Effector memory CD8-positive, alpha-beta T cell (primary cell): ENCODE data around the gene CD8A.

ENCODE experiments used
- ATAC-seq: fragments of 150-1000 bp; cut with Tn5 transposase; replicated peaks from 2 replicates; pipeline ENCODE4 v1.10.0; 2021; ENCODE audit warnings: mild to moderate bottlenecking, moderate library complexity
- DNase-seq, 3 experiments: peaks; one replicate each; pipeline ENCODE4 v3.0.0; 2021
- H3K27ac Mint-ChIP-seq, 2 donors: one replicate each; pipeline ENCODE4 v1.8.0; 2022; ENCODE audit warnings: mild to moderate bottlenecking in 2 of 2, mixed read lengths in 2 of 2, moderate library complexity in 2 of 2
- H3K27me3 Mint-ChIP-seq, 2 donors: one replicate each; pipeline ENCODE4 v1.8.0; 2022; ENCODE audit warnings: mixed read lengths in 2 of 2
- H3K36me3 Mint-ChIP-seq: one replicate; pipeline ENCODE4 v1.8.0; 2022; ENCODE audit warnings: mild to moderate bottlenecking, moderate library complexity, mixed read lengths; ENCODE audit not compliant: insufficient read depth
- H3K4me1 Mint-ChIP-seq, 2 donors: one replicate each; pipeline ENCODE4 v1.8.0; 2022; ENCODE audit warnings: low read depth in 2 of 2, mixed read lengths in 2 of 2
- H3K4me3 Mint-ChIP-seq, 2 donors: one replicate each; pipeline ENCODE4 v1.8.0; 2022; ENCODE audit warnings: mild to moderate bottlenecking in 2 of 2, mixed read lengths in 2 of 2, moderate library complexity in 2 of 2
- H3K9me3 Mint-ChIP-seq, 2 donors: one replicate each; pipeline ENCODE4 v1.8.0; 2022; ENCODE audit warnings: mixed read lengths in 2 of 2

The CD8A gene

GRCh38 chr2:86783615-86784339 lies 6.9 kb downstream of the CD8A start:
- Mint-ChIP-seq H3K36me3 (peaks cover 54% of the 10 kb centered on the region), H3K27ac (peak overlapping the region; percentile 95 to 100), H3K9me3 (peaks cover 0 to 2% of the 10 kb centered on the region in 2 donors), H3K4me3 (peak overlapping the region; percentile 11 to 83), H3K4me1 (peaks cover 42 to 54% of the 10 kb centered on the region in 2 donors), H3K27me3 (no peaks in the 10 kb centered on the region)
- no peak for DNase-seq
- ATAC-seq, result no peak

DNA sequence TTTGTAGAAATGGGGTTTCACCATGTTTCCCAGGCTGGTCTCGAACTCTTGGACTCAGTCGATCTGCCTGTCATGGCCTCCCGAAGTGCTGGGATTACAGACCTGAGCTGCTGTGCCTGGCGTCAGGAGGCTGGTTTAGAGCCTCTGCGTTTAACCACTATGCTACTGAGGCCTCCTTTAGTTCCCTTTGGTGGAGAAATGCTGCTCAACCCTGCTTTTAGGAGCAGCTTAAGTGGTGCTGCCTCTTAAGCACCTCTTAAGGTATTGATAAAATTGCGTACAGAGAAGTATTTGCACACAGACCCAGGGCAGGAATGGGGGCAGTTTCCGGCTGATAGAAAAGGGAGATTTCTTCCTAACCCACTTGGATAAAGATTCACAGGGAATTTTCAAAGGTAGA lies 8.0 kb downstream of the CD8A start:
- peak overlapping the region; percentile 95 to 100 for H3K27ac Mint-ChIP-seq
- H3K4me1 Mint-ChIP-seq, result peaks cover 37 to 46% of the 10 kb centered on the region in 2 donors
- no peaks in the 10 kb centered on the region for H3K27me3 Mint-ChIP-seq
- DNase-seq, result no peak
- peaks cover 0 to 2% of the 10 kb centered on the region in 2 donors for H3K9me3 Mint-ChIP-seq
- ATAC-seq, result no peak
- no peak overlapping the region for H3K4me3 Mint-ChIP-seq
- H3K36me3 Mint-ChIP-seq, result peaks cover 52% of the 10 kb centered on the region

- H3K27ac Mint-ChIP-seq, result no peak overlapping the region
- no peaks in the 10 kb centered on the region for H3K9me3 Mint-ChIP-seq
- no peaks in the 10 kb centered on the region for H3K27me3 Mint-ChIP-seq
- H3K36me3 Mint-ChIP-seq, result peaks cover 47% of the 10 kb centered on the region
- ATAC-seq, result no peak
- DNase-seq, result no peak
- peaks cover 29 to 35% of the 10 kb centered on the region in 2 donors for H3K4me1 Mint-ChIP-seq
- no peak overlapping the region for H3K4me3 Mint-ChIP-seq
Measured at GRCh38 chr2:86781363-86781762, 9.3 kb downstream of the CD8A start.

DNA sequence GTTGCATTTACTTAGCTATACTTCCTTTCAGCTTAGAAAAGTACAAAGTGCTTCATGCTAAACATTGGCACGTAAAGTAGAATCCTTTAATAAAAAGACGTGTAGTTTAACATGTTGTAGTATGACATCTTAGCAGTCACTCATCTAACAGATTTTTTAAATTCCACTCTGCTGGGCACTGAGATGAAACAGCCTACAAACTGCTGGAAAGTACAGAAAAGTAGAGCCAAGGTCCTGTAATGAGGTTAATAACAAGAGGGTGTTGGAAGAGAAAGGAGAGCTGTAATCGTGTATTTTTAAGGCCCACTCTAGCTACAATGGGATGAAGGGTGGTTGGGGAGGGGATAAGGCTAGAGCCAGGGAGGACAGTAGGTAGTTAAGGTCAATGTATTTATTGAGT lies 10.7 kb downstream of the CD8A start:
- H3K27me3 Mint-ChIP-seq, result no peaks in the 10 kb centered on the region
- H3K4me1 Mint-ChIP-seq, result peaks cover 17 to 24% of the 10 kb centered on the region in 2 donors
- ATAC-seq (no peak), DNase-seq (no peak)
- H3K4me3 Mint-ChIP-seq, result no peak overlapping the region
- H3K36me3 Mint-ChIP-seq, result peaks cover 44% of the 10 kb centered on the region
- no peaks in the 10 kb centered on the region for H3K9me3 Mint-ChIP-seq
- H3K27ac Mint-ChIP-seq, result no peak overlapping the region

DNA sequence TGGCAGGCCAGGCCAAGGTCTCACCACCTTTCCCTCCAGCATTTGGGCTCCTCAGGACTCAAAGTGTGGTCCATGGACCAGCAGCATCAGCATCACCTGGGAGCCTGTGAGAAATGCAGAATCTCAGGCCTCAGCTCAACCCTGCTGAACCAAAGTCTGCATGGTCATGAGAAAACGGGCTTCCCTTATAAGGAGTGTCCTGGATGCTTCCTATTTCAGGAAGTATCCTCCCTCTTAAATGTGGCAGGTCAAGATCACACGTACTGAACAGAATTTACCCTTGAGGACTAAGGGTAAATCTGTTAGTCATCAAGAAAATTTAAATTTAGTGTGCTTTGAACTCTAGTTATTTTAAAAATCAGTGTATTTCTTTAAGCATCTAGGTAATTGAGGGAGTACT lies 11.8 kb downstream of the CD8A start:
- no peaks in the 10 kb centered on the region for H3K27me3 Mint-ChIP-seq
- ATAC-seq, result no peak
- H3K4me1 Mint-ChIP-seq, result peaks cover 8 to 14% of the 10 kb centered on the region in 2 donors
- H3K36me3 Mint-ChIP-seq, result peaks cover 44% of the 10 kb centered on the region
- no peak for DNase-seq
- no peaks in the 10 kb centered on the region for H3K9me3 Mint-ChIP-seq
- no peak overlapping the region for H3K4me3 Mint-ChIP-seq
- no peak overlapping the region for H3K27ac Mint-ChIP-seq

- no peaks in the 10 kb centered on the region for H3K9me3 Mint-ChIP-seq
- ATAC-seq (no peak), DNase-seq (no peak)
- H3K27ac Mint-ChIP-seq, result peak overlapping the region; percentile 46 to 88
- peaks cover 0 to 2% of the 10 kb centered on the region in 2 donors for H3K4me1 Mint-ChIP-seq
- peaks cover 63% of the 10 kb centered on the region for H3K36me3 Mint-ChIP-seq
- H3K27me3 Mint-ChIP-seq, result no peaks in the 10 kb centered on the region
- no peak overlapping the region for H3K4me3 Mint-ChIP-seq
Measured at GRCh38 chr2:86776532-86776931, 14.2 kb downstream of the CD8A start.

GRCh38 chr2:86775338-86775737 lies 15.4 kb downstream of the CD8A start:
- no peak overlapping the region for H3K27ac Mint-ChIP-seq
- peaks cover 0 to 2% of the 10 kb centered on the region in 2 donors for H3K4me1 Mint-ChIP-seq
- no peaks in the 10 kb centered on the region for H3K9me3 Mint-ChIP-seq
- ATAC-seq (no peak), DNase-seq (no peak)
- peaks cover 73% of the 10 kb centered on the region for H3K36me3 Mint-ChIP-seq
- no peak overlapping the region for H3K4me3 Mint-ChIP-seq
- H3K27me3 Mint-ChIP-seq, result no peaks in the 10 kb centered on the region

- H3K4me1 Mint-ChIP-seq, result peaks cover 0 to under 1% of the 10 kb centered on the region in 2 donors
- peak overlapping the region in 1 of 2 donors; percentile 29 for H3K27ac Mint-ChIP-seq
- no peak for DNase-seq
- ATAC-seq, result no peak
- peaks cover 76% of the 10 kb centered on the region for H3K36me3 Mint-ChIP-seq
- H3K4me3 Mint-ChIP-seq, result no peak overlapping the region
- no peaks in the 10 kb centered on the region for H3K27me3 Mint-ChIP-seq
- H3K9me3 Mint-ChIP-seq, result no peaks in the 10 kb centered on the region
Measured at GRCh38 chr2:86774862-86775261, 15.9 kb downstream of the CD8A start.

- Mint-ChIP-seq H3K9me3 (no peaks in the 10 kb centered on the region), H3K4me3 (no peak overlapping the region), H3K27me3 (no peaks in the 10 kb centered on the region), H3K36me3 (peaks cover 81% of the 10 kb centered on the region), H3K4me1 (no peaks in the 10 kb centered on the region), H3K27ac (no peak overlapping the region)
- ATAC-seq (no peak), DNase-seq (no peak)
Measured at GRCh38 chr2:86772611-86773010, 18.1 kb downstream of the CD8A start.

GRCh38 chr2:86770816-86771301 lies 19.9 kb downstream of the CD8A start:
- H3K27me3 Mint-ChIP-seq, result no peaks in the 10 kb centered on the region
- ATAC-seq (no peak), DNase-seq (no peak)
- no peaks in the 10 kb centered on the region for H3K4me1 Mint-ChIP-seq
- peaks cover 85% of the 10 kb centered on the region for H3K36me3 Mint-ChIP-seq
- no peak overlapping the region for H3K4me3 Mint-ChIP-seq
- no peaks in the 10 kb centered on the region for H3K9me3 Mint-ChIP-seq
- H3K27ac Mint-ChIP-seq, result peak overlapping the region in 1 of 2 donors; percentile 44

DNA sequence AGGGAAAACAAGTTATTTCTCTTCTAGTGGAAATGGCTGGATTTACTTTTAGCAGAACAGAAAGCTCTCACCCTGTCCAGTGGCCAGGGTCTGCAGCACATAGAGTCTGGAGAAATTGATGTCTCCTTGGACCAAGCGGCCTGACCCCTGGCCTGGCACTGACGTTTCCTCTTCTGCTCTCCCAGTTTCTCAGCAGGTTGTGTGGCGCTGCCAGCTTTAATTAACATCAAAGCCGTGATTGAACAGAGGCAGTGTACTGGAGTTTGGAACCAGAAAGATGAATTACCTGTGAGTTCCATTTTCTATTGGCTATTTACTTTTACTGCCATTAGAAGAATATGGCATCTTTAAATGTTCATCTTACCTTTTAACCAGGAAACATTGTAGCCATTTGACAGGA lies 20.9 kb downstream of the CD8A start:
- Mint-ChIP-seq H3K4me1 (peaks cover 1 to 2% of the 10 kb centered on the region in 2 donors), H3K9me3 (no peaks in the 10 kb centered on the region), H3K4me3 (no peak overlapping the region), H3K27ac (no peak overlapping the region), H3K36me3 (peaks cover 80% of the 10 kb centered on the region), H3K27me3 (no peaks in the 10 kb centered on the region)
- no peak for DNase-seq
- no peak for ATAC-seq

GRCh38 chr2:86768189-86768949 lies 22.3 kb downstream of the CD8A start:
- peaks cover 68% of the 10 kb centered on the region for H3K36me3 Mint-ChIP-seq

GRCh38 chr2:86765310-86765695 lies 25.4 kb downstream of the CD8A start:
- DNase-seq (no peak), ATAC-seq (peak; percentile 51)
- H3K36me3 Mint-ChIP-seq, result peaks cover 51% of the 10 kb centered on the region
- peaks cover 11 to 20% of the 10 kb centered on the region in 2 donors for H3K4me1 Mint-ChIP-seq
- H3K9me3 Mint-ChIP-seq, result no peaks in the 10 kb centered on the region
- H3K27ac Mint-ChIP-seq, result peak overlapping the region in 1 of 2 donors; percentile 75
- H3K27me3 Mint-ChIP-seq, result no peaks in the 10 kb centered on the region
- no peak overlapping the region for H3K4me3 Mint-ChIP-seq

More at GRCh38 chr2:86768189-86768949, 22.3 kb downstream of the CD8A start:
- no peaks in the 10 kb centered on the region for H3K27me3 Mint-ChIP-seq
- ATAC-seq, result no peak
- no peaks in the 10 kb centered on the region for H3K9me3 Mint-ChIP-seq
- peak overlapping the region in 1 of 2 donors; percentile 19 for H3K27ac Mint-ChIP-seq
- H3K4me3 Mint-ChIP-seq, result no peak overlapping the region
- peaks cover 7 to 9% of the 10 kb centered on the region in 2 donors for H3K4me1 Mint-ChIP-seq
- no peak for DNase-seq
